NCI-H82 treated with DMSO at 0.1 percent for 48 hours (cell line): ENCODE data around the gene EFCC1.

ENCODE experiments used
- DNase-seq: peaks from one replicate; lab custom pipeline; 2025; ENCODE audit not compliant: unreplicated experiment; lab: John Stamatoyannopoulos, UW

Gene EFCC1

GRCh38 chr3:128994173-128994512, 7.0 kb upstream of the EFCC1 start:
- no peak for DNase-seq

DNA sequence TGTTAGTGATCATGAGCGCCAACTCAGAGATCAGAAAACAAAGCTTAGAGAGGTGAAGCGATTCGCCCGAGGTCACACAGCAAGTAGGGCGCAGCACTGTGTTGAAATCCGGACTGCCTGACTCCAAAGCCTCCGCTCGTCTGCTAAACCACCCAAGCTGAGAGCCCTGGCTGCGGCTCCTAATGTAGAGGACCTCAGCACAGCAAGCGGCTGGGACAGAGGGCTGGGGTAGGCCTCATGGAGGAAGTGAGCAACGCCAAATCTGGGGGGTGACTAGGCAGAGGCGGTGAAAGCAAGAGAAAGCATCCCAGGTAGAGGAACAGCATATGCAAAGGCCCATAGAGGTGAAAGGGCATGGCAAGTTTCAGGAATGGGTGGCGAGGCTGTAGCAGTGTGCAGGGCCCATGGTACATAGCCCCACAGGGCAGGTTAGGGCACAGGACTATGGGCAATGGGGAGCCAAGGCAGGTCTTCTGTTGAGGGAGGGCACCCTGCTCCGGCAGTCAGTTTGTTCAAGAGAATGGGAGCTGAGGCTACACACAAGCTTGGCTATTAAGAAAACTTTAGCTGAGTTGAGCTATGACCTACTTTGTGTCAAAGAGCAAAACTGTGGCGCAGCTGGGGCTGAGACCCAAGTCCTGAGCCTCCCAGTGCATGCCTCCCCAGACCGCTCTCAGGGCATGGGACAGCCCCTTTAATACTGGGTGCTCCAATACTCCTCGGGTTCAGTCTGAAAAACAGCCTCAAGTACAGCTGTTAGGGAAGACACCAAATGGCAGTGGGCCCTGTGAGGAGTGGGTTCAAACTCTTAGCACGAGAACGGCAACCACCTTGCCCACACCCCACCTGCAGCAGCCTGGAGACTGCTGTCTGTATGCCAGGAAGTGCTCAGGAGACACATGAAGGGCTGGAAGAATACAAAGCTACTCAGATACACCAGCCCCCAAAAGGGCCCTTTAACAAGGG, 6.2 kb upstream of the EFCC1 start:
- DNase-seq = no peak

DNA sequence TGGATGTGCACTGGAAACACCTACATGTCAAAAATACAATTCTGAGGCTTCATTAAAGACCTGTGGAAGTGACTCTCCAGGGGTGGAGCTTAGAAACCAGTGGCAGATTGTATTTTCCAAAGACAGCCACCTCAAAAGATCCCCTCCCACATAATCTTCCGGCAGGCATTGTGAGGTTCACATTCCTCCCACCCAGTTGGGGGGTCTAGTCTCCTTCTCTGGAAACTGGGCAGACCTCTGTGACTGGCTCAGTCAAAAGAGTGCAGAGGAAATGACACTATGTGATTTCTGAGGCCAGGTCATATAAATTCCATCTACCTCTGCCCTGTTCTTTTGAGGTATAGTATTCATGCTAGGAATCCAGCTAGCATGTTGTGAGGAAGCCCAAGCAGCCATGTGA, 5.4 kb upstream of the EFCC1 start:
- no peak for DNase-seq

GRCh38 chr3:128996200-128996599, 4.9 kb upstream of the EFCC1 start:
- DNase-seq = no peak

DNA sequence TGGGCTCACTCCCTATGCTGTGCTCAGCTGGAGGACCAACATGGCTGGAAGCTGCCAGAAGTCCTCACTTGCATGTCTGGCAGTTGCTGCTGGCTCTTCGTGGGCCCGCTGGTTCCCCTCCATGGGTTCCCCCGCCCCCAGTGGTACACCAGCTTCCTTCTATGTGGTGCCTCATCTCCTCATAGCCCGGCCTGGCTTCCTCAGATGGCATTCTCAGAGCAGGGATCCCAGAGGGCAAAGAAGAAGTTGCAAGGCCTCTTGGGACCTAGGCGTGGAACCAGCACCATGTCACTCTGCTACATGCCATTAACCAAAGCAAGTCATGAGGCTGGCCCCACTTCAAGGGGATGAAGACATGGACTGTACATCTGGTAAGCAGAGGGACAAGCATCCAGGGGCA, 4.4 kb upstream of the EFCC1 start:
- DNase-seq = no peak

- no peak for DNase-seq
Measured at GRCh38 chr3:128997486-128998133, 3.5 kb upstream of the EFCC1 start.

- no peak for DNase-seq
Measured at GRCh38 chr3:128998561-128998960, 2.5 kb upstream of the EFCC1 start.

DNA sequence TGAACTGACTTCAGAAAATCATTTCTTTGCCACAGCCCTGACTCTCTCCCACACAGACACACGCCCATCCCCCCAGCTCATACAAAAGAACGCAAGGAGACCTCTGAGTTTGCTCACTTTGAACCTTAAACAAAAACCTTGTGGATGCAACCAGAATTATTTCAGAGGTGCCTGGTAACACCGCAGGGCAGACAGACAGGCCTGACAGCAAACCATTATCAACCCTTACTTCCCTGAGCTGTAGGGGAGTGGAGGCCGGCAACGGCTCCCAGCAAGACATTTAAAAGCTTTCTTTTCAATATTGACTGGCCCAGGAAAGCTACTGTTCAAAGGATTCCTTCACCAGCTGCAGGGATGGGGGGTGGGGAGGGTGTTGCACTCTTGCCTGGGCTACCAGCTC, 2.0 kb upstream of the EFCC1 start:
- no peak for DNase-seq

DNA sequence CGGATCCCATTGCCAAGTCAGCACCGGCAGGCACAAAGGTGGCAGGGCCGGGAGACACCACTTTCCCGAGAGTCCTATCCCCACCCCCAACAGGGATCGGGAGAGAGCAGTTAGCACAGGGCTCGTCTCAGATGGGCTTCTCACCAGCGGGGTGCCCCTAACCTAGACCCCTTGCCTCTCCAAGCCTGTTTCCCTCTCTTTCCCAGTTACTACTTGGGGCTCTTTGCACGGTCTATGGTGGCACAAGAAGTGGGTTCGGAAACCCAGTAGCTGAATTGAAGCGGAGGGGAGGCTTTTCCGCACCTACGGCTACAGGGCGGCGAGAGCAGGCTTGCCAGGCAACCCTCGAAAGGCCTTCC, 383 bp upstream of the EFCC1 start:
- DNase-seq = no peak

GRCh38 chr3:129001806-129002572, 885 bp downstream of the EFCC1 start:
- no peak for DNase-seq

- DNase-seq = no peak
Measured at GRCh38 chr3:129002573-129003569, 1.8 kb downstream of the EFCC1 start.

GRCh38 chr3:129003578-129004112, 2.5 kb downstream of the EFCC1 start:
- no peak for DNase-seq

- DNase-seq = no peak
Measured at GRCh38 chr3:129004639-129005295, 3.7 kb downstream of the EFCC1 start.

GRCh38 chr3:129005526-129006303, 4.6 kb downstream of the EFCC1 start:
- no peak for DNase-seq

- DNase-seq = no peak
Measured at GRCh38 chr3:129006864-129007263, 5.8 kb downstream of the EFCC1 start.

GRCh38 chr3:129007792-129008191, 6.7 kb downstream of the EFCC1 start:
- DNase-seq = no peak

GRCh38 chr3:129009266-129009665, 8.2 kb downstream of the EFCC1 start:
- no peak for DNase-seq

GRCh38 chr3:129010310-129010956, 9.3 kb downstream of the EFCC1 start:
- DNase-seq = no peak

DNA sequence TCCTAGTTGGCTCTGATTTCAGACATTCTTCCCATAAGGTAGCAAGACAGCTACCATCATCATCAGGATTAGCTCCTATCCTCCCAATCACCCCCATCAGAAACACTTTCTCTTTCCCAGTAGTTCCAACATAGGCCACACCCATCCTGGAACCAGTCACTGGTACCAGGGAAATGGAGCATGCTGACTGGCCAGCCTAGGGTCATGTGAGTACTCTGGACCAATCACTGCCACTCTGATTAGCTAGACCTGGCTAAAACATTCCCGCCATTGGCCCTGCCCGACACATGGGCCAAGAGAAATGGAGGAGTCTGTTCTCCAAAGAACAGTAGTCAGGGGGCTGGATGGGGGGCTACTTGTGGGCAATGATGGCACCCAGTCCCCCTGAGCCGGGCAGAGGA, 12.4 kb downstream of the EFCC1 start:
- no peak for DNase-seq
